Endothelial cell (in vitro differentiated cells): ENCODE measurements around the gene PAPSS2. TPM values are rescaled to one million over a fixed set of nuclear protein-coding genes. Genes with fewer than 3 reads are reported as not detected.

Experiments
- DNase-seq: peaks from one replicate; pipeline ENCODE4 v3.0.0; 2021; ENCODE audit warnings: low spot score
- H3K27ac Mint-ChIP-seq: one replicate; pipeline ENCODE4 v1.8.0; 2021; ENCODE audit warnings: mixed read lengths, inconsistent platforms; ENCODE audit not compliant: unreplicated experiment
- H3K27me3 Mint-ChIP-seq: one replicate; pipeline ENCODE4 v1.8.0; 2021; ENCODE audit warnings: mild to moderate bottlenecking, moderate library complexity, mixed read lengths, inconsistent platforms; ENCODE audit not compliant: unreplicated experiment
- H3K36me3 Mint-ChIP-seq: one replicate; pipeline ENCODE4 v1.8.0; 2021; ENCODE audit warnings: mild to moderate bottlenecking, low read depth, mixed read lengths, inconsistent platforms; ENCODE audit not compliant: unreplicated experiment
- H3K4me1 Mint-ChIP-seq: one replicate; pipeline ENCODE4 v1.8.0; 2021; ENCODE audit warnings: mild to moderate bottlenecking, mixed read lengths, inconsistent platforms; ENCODE audit not compliant: unreplicated experiment
- H3K4me3 Mint-ChIP-seq: one replicate; pipeline ENCODE4 v1.8.0; 2021; ENCODE audit warnings: mild to moderate bottlenecking, mixed read lengths, inconsistent platforms; ENCODE audit not compliant: unreplicated experiment
- H3K9me3 Mint-ChIP-seq: one replicate; pipeline ENCODE4 v1.8.0; 2021; ENCODE audit warnings: mixed read lengths, inconsistent platforms; ENCODE audit not compliant: unreplicated experiment
- CTCF ChIP-seq: fragments of 200-600 bp; sonication (generic); IDR thresholded peaks from one replicate; pipeline ENCODE4 v1.5.0; 2021; ENCODE audit warnings: antibody characterized with exemption; ENCODE audit not compliant: unreplicated experiment
- total RNA-seq: library from RNA; stranded (reverse); fragmentation: NEBNext Ultra II Directional; extraction: Animal tissue kit (Norgen Biotek cat#: 25700); gene quantifications from one replicate; pipeline ENCODE4 v1.2.1, GENCODE V29; 2021; ENCODE audit not compliant: unreplicated experiment

Gene PAPSS2
- total RNA-seq, 1 donor from 2014 or later: 31.0 TPM

- no peaks in the 10 kb centered on the region for H3K9me3 Mint-ChIP-seq
- H3K27ac Mint-ChIP-seq: no peak overlapping the region
- no peak overlapping the region for H3K4me3 Mint-ChIP-seq
- H3K4me1 Mint-ChIP-seq: no peaks in the 10 kb centered on the region
- H3K27me3 Mint-ChIP-seq: no peaks in the 10 kb centered on the region
- no peak for DNase-seq
- no peak for TF ChIP-seq CTCF
- peaks cover 20% of the 10 kb centered on the region for H3K36me3 Mint-ChIP-seq
These were observed 126.7 kb downstream of the PAPSS2 start for GRCh38 chr10:87786421-87786820.

GRCh38 chr10:87790185-87790584 lies 130.5 kb downstream of the PAPSS2 start:
- Mint-ChIP-seq H3K4me3 (no peak overlapping the region), H3K9me3 (no peaks in the 10 kb centered on the region), H3K4me1 (no peaks in the 10 kb centered on the region), H3K27ac (no peak overlapping the region), H3K27me3 (no peaks in the 10 kb centered on the region), H3K36me3 (peaks cover 10% of the 10 kb centered on the region)
- no peak for DNase-seq
- no peak for TF ChIP-seq CTCF

- Mint-ChIP-seq H3K9me3 (no peaks in the 10 kb centered on the region), H3K4me3 (no peak overlapping the region), H3K27me3 (no peaks in the 10 kb centered on the region), H3K27ac (no peak overlapping the region), H3K4me1 (peaks cover 3% of the 10 kb centered on the region), H3K36me3 (peaks cover 32% of the 10 kb centered on the region)
- TF ChIP-seq CTCF: no peak
- DNase-seq: no peak
These were observed 134.6 kb downstream of the PAPSS2 start for GRCh38 chr10:87794285-87794684.

Other genes starting within 250 kb of the PAPSS2 start
- gene MINPP1, start 155.0 kb upstream of the PAPSS2 start, total RNA-seq: 39.5 TPM
- gene ATAD1, start 158.3 kb downstream of the PAPSS2 start, total RNA-seq: 38.0 TPM
- 0.74 TPM for gene KLLN, start 203.7 kb downstream of the PAPSS2 start, total RNA-seq
- 71.0 TPM for gene PTEN, start 203.7 kb downstream of the PAPSS2 start, total RNA-seq